Measurements from ENCODE around the gene CSNK1D. TPM values are rescaled to one million over a fixed set of nuclear protein-coding genes. Genes with fewer than 3 reads are reported as not detected.

The CSNK1D gene
- total and polyA plus RNA-seq, 4 donors = 72.7 to 160 (median 123) TPM

- DNase-seq (no peak), ATAC-seq (ENCODE audit: insufficient read depth, low FRiP score) (no peak)
- peak overlapping the region; percentile 33 for H3K4me3 ChIP-seq
- H3K27ac ChIP-seq (ENCODE audit: low read depth in 1 of 2, low read length in 1 of 2) = peak overlapping the region in 1 of 2 donors; percentile 50
- no peaks in the 10 kb centered on the region for H3K9me3 ChIP-seq (ENCODE audit: control insufficient read depth in 4 of 4, insufficient read depth in 3 of 4, low read length in 3 of 4)
- peaks cover 6 to 26% (median 17%) of the 10 kb centered on the region in 5 donors for H3K4me1 ChIP-seq (ENCODE audit: control insufficient read depth in 5 of 5, insufficient read depth in 5 of 5, low read length in 5 of 5)
- WGBS, 2 donors = 74 to 79% methylated on average over 27 of the region's 27 CpGs
- peaks cover 0 to 14% (median 12%) of the 10 kb centered on the region in 4 donors for H3K36me3 ChIP-seq (ENCODE audit: control insufficient read depth in 4 of 4, insufficient read depth in 4 of 4, low read length in 4 of 4)
- H3K9ac ChIP-seq (ENCODE audit: insufficient read depth in 1 of 2, low read length in 2 of 2) = peak overlapping the region in 1 of 2 donors; percentile 46
- TF ChIP-seq CTCF (IDR thresholded peaks at IDR 0.05; ENCODE audit: control extremely low read depth, extremely low read depth) = no peak
- no peaks in the 10 kb centered on the region for H3K27me3 ChIP-seq (ENCODE audit: control insufficient read depth in 3 of 3, insufficient read depth in 3 of 3, low read length in 2 of 3)
Measured at GRCh38 chr17:82274134-82275020, 877 bp upstream of the CSNK1D start.

- ATAC-seq (ENCODE audit: insufficient read depth, low FRiP score) (peak; percentile 9), DNase-seq (no peak)
- H3K27me3 ChIP-seq (ENCODE audit: control insufficient read depth in 3 of 3, insufficient read depth in 3 of 3, low read length in 2 of 3) = no peaks in the 10 kb centered on the region
- H3K9ac ChIP-seq (ENCODE audit: insufficient read depth in 1 of 2, low read length in 2 of 2) = peak overlapping the region; percentile 84 to 90
- TF ChIP-seq CTCF (IDR thresholded peaks at IDR 0.05; ENCODE audit: control extremely low read depth, extremely low read depth) = no peak
- H3K9me3 ChIP-seq (ENCODE audit: control insufficient read depth in 4 of 4, insufficient read depth in 3 of 4, low read length in 3 of 4) = no peaks in the 10 kb centered on the region
- 1% methylated on average over 44 to 57 of the region's 57 CpGs for whole genome bisulfite sequencing, 2 donors
- H3K4me3 ChIP-seq = peak overlapping the region; percentile 86
- peaks cover 6 to 36% (median 25%) of the 10 kb centered on the region in 5 donors for H3K4me1 ChIP-seq (ENCODE audit: control insufficient read depth in 5 of 5, insufficient read depth in 5 of 5, low read length in 5 of 5)
- H3K27ac ChIP-seq (ENCODE audit: low read depth in 1 of 2, low read length in 1 of 2) = peak overlapping the region; percentile 97 to 98
- peaks cover 0 to 20% (median 18%) of the 10 kb centered on the region in 4 donors for H3K36me3 ChIP-seq (ENCODE audit: control insufficient read depth in 4 of 4, insufficient read depth in 4 of 4, low read length in 4 of 4)
Measured at GRCh38 chr17:82272495-82273326, 789 bp downstream of the CSNK1D start.

GRCh38 chr17:82271401-82271800 is 2.1 kb downstream of the CSNK1D start:
- no peak overlapping the region for H3K4me3 ChIP-seq
- no peak for ATAC-seq (ENCODE audit: insufficient read depth, low FRiP score)

More at GRCh38 chr17:82271401-82271800, 2.1 kb downstream of the CSNK1D start:
- 73 to 81% methylated on average over 6 of the region's 6 CpGs for WGBS, 2 donors
- Histone ChIP-seq H3K4me1 (ENCODE audit: control insufficient read depth in 5 of 5, insufficient read depth in 5 of 5, low read length in 5 of 5) (peaks cover 6 to 42% (median 30%) of the 10 kb centered on the region in 5 donors), H3K9me3 (ENCODE audit: control insufficient read depth in 4 of 4, insufficient read depth in 3 of 4, low read length in 3 of 4) (no peaks in the 10 kb centered on the region), H3K9ac (ENCODE audit: insufficient read depth in 1 of 2, low read length in 2 of 2) (no peak overlapping the region), H3K27me3 (ENCODE audit: control insufficient read depth in 3 of 3, insufficient read depth in 3 of 3, low read length in 2 of 3) (no peaks in the 10 kb centered on the region), H3K27ac (ENCODE audit: low read depth in 1 of 2, low read length in 1 of 2) (peak overlapping the region in 1 of 2 donors; percentile 0), H3K36me3 (ENCODE audit: control insufficient read depth in 4 of 4, insufficient read depth in 4 of 4, low read length in 4 of 4) (peaks cover 0 to 23% (median 21%) of the 10 kb centered on the region in 4 donors)
- no peak for DNase-seq
- TF ChIP-seq CTCF (IDR thresholded peaks at IDR 0.05; ENCODE audit: control extremely low read depth, extremely low read depth) = no peak
